GM20431 (cell line): ENCODE data around the gene POU3F1.

Experiments used
- in situ Hi-C: fragments of 300-500 bp; cut with MseI, MboI; formaldehyde crosslinking; loops from one replicate; pipeline ENCODE4 v1.15.0; 2020; ENCODE audit warnings: low sequenced_read_pairs; ENCODE audit not compliant: unreplicated experiment

Gene POU3F1

DNA sequence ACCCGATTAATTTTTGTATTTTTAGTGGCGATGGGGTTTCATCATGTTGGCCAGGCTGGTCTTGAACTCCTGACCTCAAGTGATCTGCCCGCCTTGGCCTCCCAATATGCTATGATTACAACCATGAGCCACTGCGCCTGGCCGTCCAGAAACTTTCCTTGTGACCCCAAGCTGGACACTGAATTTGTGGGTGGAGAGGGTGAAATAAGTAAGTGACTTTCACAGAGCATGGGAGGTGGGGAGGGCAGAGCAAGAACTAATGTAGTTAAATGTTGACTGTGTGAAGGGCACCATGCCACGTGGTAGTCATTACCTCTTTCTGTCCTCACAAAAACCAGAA lies 36.8 kb downstream of the POU3F1 start:
- in situ Hi-C loops: loop anchor here (25.0 kb wide), 1 partner anchor 827 kb away; no protein-coding TSS in a partner anchor

DNA sequence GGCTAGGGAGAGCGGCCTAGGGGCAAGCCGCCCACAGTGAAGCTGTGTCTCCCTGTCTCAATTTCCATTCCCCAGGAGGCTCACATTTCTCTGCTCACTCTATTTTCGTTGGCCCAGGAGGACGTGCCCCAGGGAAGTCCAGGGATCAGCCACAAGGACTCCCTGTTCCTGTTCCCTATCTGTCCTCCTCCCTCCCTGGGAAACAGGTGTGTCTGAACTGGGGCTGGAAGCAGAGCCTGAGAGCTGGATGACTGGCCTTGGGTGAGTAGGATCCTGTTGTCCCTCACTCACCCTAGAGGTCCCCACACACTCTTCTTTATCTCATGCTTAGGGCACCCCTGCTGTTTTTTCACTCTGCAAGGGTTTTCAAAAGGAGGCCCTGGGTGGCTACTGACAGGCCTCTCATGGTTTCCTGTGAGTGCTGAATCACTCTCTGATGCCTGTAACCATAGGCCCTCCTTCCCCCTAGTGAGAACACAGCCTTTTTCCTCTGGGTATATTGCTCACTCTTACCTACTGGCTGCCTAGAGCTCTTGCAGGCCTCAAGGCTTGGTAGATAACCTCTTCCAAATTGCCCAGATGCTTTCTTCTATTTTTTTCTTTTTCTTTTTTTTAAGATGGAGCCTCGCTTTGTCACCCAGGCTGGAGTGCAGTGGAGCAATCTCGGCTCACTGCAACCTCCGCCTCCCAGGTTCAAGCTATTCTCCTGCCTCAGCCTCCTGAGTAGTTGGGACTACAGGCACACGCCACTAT lies 37.3 kb downstream of the POU3F1 start:
- in situ Hi-C loops: loop anchor here (25.0 kb wide), 1 partner anchor 828 kb away; no protein-coding TSS in a partner anchor

DNA sequence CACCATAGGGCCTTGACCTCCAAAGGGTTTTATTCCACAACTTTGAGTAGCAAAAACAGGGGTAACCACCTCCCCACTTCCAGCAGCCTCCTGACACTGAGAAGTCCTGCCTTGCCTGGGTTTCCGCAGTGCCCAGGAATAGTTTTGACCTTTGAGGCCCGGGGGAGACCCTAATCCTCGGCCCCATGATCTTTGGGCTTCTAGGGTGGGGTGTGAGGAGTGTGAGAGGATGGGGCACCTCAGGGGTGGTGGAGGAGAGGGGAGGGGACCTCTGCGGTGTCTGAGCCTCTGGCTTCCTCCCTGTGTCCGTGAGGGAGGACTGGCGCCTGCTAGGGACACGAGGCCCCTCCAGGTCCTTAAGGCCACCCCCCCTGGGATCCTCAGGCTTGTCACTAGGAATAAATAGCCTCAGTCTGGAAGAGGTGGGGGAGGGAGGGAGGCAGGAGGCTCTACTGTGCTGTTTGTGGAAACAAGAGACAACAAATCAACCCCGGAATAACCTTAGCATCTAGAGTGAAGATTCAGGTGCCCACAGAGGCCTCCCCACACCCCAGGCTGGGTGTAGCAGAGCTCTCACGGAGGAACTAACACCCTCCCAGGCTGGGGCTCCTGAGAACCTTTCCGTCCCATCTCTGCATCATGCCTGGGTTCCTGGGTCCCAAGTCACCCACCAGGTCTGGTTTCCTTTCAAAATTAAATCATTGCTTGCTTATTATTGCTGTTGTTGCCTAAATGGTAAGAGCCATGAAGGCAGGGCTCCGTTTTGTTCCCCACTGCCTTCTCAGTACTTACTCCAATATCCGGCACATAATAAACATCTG lies 40.4 kb downstream of the POU3F1 start:
- in situ Hi-C loops: loop anchor here (25.0 kb wide), 1 partner anchor 831 kb away; no protein-coding TSS in a partner anchor

DNA sequence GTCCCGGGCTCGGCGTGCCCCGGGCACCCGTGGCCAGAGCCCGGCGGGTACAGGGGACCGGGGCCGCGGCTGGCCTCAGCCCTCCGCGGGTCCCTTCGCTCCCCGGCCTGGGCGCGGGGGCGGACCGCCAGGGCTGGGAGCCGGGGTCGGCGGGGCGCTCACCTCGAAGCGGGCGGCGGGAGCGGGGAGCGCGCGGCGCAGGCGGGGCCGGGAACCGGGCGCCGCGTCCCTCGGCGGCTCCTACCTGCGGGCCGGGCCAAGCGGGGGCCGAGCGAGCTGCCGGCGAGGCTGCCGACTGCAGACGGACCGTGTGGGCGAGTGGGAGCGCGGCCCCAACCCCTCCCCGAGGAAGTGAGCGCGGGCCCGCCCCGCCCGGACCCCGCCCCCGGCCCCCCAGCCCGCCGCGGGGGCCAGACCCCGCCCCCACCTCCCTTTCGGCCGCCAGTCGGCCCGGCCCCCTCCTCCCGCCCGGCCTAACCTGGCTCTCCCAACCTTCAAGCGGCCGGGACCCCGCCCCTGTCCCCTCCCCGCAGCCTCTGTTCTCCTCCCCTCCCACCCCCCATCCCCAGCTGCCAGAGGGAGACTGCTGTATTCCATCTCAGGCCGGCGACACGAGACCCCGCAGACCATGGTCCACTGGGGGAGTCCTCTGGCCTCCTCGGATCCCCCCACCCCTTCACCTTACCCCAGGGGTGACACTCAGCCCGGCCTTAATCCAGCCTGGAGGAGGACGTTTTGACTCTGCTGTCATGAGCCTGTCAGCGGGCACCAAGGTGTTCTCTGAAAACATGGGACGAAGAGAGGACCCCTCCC lies 41.2 kb downstream of the POU3F1 start, which contains the start of gene FHL3:
Gene FHL3, minus strand, starts transcription at position 320 of the 813 bp plus-strand sequence. CDS start 6,102 bp downstream, outside the sequence.
- in situ Hi-C loops: loop anchor here (25.0 kb wide), 1 partner anchor 832 kb away; no protein-coding TSS in a partner anchor

DNA sequence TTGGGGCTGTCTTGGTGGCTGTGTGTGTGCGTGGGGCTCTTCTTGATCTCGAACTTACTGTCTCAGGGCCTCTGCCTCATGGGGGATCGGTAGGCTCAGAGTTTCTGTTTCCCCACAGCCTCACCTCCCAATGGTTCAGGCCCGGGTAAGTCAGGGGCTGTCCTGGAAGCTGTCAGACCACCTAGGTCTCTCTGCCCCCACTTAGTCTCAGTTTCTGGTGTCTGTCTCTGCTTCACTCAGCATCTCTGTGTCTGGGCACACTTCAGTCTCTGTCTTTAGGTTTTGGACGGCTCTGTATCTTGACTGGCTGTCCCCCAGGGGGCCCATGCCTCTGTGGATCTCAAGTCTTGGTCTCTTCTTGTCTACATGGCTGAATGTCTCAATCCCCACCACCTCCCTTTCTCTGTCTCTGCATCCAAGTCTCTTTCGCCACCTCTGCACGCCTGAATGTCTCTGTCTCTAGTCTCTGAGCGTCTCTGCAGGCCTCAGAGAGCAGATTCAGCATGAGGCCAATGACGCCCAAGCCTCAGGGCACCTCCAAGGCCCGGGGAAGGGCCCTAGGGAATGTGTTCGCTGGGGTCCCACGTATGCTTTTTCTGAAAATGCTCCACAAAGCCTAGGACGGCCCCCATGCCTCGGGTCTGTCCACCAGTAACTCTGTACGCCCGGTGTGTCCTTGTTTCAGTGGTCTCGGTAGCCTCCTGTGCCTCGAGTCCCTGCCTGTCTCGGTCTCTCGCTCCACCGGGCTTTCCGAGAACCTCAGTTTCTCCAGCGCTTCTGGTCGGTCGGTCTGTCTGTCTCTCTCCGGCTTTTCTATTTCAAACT lies 42.1 kb downstream of the POU3F1 start:
- in situ Hi-C loops: loop anchor here (25.0 kb wide), 1 partner anchor 833 kb away; no protein-coding TSS in a partner anchor

DNA sequence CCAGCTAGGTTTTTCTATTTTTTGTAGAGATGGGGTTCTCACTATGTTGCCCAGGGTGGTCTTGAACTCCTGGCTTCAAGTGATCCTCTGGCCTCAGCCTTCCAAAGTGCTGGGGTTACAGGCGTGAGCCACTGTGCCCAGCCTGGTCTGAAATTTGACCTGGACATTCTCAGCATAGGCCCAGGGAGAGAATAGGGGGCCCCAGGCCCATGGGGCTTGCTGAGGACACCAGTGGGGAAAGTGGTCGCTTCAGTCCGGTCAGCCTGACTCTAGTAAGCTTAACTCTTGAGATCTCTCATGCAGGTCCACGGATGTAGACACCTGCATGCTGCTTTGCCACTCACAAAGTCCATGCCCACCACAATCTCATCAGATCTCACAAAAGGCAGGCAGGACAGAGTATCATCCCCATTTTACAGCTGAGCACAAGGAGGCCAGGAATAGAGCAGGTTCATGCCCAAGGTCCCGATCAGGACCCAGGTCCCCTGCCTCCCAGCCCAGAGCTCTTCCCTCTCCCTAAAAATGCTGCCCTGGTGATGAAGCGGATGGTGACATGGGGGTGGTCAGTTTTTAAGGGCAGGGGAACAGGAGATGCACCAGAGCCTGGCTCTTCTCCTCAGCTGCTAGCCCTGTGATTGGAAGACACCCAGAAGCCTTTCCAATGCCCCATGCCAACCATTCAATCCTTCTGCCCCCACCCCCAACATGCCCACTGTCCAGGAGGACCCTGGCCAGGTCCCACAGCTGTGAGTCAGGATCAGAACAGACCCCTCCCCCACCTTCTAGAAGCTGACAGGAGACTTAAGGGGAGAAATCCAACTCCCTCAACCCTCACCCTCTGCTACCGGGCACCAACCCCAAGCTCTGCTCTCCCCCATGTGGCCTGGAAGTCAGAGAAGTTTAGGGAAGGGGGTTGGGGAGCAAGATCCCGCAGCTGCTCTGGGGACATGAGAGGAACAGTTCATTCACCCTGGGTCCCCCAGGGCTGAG lies 43.0 kb downstream of the POU3F1 start:
- in situ Hi-C loops: loop anchor here (25.0 kb wide), 1 partner anchor 834 kb away; no protein-coding TSS in a partner anchor

DNA sequence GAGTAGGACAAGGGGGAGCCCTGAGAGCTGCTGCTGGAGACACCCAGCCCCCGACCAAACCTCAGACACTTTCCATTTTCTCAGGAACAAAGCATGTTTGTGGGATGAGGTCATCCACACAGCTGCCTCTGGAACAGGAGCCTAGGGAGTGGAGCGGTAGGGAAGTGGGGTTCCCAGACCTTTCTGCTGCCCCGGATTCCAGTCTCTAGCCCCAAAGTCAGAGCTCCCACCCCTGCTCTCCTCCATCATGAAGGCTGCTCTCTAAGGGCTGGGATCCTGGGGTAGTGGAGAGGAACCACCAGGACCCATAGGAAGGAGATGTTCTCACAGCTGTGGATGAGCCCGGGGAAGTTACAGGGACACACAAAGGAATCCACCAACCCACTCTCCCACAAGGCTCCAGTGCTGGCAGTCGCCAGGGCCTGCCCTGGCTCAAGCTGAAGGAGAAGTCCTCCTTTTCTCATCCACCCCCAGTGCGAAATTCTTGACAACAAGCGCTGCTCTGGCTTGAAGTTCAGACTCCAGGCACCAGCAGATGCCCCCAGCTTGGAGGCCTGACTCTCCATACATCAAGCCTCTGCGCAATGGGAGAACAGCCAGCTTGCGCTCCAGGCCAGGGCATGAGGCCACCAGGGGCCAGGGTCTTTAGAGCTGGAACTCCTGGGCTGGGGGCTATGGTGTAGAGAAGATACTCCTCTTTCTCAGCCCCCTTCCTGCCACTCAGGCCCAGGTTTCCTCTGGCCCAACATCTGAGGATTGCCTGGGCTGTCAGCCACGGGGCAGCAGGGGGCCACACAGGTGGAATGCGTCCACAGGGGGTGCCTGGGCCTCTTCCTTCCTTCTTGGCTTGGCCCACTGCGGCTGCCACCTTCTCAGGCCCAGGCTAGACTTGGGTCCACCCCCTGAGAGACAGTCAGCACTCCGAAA lies 45.8 kb downstream of the POU3F1 start:
- in situ Hi-C loops: loop anchor here (25.0 kb wide), 1 partner anchor 837 kb away; no protein-coding TSS in a partner anchor

DNA sequence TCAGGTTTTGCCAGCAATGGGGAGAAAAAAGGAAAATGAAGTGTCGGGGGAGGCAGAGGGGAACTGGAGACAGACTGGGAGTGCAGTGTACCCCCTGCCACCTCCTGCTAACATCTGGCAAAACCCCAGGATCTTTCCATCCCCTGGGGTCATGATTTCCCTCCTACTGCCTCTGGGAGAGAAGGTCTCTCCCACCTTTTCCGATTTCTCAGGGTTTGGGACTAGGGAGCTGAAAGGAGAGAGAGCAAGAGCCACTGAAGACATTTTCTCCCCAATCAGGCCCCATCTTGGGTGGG lies 46.4 kb downstream of the POU3F1 start:
- in situ Hi-C loops: loop anchor here (25.0 kb wide), 1 partner anchor 837 kb away; no protein-coding TSS in a partner anchor

DNA sequence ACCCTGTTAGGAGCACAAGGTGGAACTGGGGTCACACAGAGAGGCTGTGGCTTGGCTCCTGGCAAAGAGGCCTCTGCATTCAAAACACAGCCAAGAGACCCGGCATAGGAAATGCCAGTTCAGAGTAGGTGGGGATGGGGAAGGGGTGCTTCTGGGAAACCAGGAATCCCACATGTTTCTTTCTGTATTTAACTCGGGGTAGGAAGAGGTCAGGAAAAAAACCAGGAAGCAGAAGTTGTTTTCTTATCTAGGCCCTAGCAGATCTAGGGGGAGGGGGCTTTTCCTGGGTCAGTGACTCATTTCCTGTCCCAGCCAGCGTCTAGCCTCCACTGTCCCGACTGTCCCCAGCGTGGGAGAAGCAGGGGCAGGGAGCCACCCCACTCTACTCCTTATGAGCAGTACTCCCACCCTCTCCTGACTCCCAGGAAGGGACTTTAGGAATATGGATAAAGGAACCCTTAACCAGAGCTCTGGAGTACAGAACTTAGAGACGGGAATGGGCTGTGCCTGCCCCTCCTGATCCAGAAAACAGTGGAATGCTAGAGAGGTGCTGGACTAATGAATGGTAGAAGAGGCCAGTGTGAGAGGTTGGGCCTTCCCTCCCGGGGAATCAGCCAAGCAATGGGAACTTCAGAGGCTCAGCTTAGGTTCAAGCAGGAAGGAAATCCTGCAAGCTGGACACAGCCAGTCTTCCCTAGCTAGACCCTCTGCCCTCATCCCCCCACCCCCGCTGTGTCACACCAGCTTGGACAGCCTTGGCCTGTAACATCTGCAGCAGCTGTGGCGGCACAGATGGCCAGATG lies 47.0 kb downstream of the POU3F1 start:
- in situ Hi-C loops: loop anchor here (25.0 kb wide), 1 partner anchor 838 kb away; no protein-coding TSS in a partner anchor

DNA sequence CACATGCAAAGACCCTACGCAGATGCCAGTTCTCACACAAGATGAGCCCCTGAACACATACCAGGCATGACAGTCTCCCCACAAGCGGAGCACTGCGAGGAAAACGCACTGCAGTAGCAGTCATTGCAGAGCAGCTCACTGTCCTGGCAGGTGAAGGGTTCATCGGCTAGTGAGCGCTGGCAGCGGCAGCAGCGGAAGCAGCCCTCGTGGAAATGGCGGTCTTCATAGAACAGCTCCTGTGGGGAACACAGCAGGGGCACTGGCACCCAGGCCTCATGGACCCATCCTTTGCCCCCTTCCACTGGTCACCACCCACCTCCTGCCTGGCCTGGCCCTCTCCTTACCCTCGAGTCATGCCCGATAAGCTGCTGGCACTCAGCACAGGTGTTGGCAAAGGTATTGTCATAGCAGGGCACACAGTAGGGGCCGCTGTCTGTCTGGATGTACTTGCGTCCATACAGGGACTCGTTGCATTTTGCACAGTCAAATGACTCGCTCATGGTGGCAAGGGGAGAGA lies 47.6 kb downstream of the POU3F1 start:
- in situ Hi-C loops: no loop called here

DNA sequence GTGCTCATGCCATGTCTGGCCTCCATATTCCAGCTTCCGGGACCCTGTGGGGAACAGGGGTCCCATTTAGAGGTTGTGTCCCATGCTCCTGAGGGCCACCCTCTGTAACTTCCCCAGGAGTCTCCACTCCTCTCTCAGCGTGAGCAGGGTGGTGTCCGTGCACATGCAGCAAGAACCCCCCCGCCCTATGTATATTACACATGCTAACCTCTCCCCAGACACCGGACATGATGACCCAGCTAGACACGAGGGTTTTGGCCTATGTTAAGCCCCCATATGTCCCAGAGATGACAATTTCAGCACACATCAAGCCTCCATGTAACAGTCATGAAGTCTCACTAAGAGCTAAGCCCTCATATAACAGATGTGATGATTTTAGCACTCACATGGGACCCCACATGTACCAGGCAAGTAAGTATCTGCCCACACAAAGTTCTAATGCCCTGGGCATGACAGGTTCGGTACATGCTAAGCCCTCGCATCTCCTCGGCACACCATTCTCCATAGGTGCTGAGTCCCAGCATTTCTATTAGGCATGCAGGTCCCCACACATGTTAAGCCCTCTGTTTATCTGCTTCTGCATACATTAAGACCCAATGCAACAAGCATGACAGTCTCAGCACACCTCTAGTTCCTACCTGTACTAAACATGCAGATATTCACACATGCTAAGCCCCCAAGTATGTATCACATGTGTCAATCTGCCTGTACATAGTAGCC lies 48.3 kb downstream of the POU3F1 start:
- in situ Hi-C loops: no loop called here

DNA sequence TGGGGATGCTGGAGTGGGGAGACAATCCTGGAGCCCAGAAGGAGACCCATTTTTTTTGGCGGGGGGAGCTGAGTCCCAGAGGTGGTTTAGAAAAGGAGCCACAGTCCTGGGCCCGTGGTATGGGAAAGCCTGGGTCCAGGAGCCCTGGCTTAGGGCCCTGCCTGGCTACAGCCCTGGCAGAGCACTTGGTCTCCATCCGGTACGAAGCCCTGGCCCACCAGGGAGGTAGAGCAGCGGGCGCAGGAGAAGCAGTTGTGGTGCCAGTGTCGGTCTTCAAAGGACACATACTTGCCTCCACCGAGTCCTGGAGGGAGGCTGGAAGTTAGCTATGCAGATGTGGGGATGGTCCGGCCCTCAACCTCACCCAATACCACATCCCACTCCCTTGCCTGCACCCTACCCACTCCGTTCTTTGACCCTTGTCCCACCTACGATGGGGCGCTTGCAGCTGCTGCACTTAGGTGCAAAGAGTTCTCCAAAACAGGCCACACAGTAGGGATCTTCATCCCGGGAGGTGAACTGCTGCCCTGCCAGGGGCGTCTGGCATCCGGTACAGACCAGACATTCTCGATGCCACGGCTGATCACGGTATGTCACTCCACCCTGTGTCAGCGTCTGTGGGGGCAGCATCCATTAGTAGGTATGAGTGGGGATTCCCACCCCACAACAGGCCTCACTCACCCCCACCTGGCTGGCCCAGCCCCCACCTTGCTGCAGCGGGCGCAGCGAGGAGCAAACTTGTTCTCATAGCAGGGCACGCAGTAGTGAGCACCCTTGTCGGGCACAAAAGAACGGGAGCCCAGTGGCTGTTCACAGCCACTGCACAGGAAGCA lies 49.1 kb downstream of the POU3F1 start:
- in situ Hi-C loops: no loop called here

DNA sequence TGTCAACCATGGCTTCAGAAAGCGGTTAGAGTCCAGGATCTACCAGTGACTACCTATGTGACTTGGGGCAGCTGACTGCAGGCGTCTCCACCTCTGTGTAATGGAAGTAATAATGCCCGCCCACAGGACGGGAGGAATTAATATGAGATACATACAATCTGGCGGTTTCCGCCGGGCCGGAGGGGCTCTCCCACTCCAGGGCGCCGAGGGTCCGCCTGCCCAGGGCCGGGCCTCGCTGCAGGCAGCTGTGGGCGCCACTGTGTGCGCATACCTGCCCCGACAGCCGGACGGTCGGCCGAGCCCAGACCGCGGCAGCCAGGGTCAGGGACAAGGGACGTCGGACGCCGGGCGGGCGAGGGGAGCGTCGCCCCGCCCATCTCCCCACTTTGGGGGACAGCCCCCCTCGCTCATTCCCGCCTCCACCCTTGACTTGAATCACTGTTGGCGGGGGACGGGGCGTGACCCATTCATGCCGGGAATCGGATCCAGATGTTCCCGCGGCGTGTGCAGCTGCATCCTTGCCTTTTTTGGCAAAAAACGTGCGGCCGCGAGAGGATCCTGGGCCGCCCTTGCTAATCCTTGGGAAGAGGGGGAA lies 50.7 kb downstream of the POU3F1 start:
- in situ Hi-C loops: no loop called here

DNA sequence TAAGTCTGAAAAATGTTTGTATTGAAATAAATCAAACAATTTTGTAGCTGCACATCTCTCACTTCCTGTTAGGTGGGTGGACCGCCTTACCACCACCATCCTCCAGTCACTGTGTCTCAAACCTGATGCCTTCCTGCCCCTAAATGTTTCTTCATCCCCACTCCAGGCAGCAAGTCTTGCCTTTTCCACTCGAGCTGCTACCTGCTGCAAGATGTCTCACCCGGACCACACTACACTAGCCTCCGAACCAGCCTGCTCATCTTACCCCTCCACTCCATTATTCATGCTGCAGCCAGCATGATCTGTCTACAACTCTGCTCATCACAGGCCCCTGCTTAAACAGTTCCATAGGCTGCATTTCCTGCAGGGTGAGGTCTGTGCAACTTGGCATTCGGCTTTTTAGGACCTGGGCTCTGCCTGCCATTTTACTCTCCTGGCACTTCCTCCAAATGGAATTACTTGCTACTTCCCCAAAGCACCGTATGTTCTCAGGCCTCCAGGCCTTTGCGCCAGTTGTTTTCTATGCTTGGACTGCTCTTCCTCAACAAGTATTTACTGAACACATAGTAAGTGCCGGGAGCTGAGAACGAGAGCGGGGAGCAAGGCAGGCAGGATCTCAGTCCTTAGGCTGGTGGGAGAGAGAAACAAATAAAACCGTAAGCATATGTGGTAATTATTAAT lies 51.6 kb downstream of the POU3F1 start:
- in situ Hi-C loops: no loop called here
